Measurements from ENCODE around the gene STRN3. TPM values are rescaled to one million over a fixed set of nuclear protein-coding genes. Genes with fewer than 3 reads are reported as not detected.
A peak's percentile ranks its signal among the peaks of the same experiment; 100 is the strongest.

STRN3 gene
- total RNA-seq, 6 experiments from 2014 or later = 19.5 to 28.0 (median 21.5) TPM

GRCh38 chr14:30853946-30854345, 172.2 kb downstream of the STRN3 start:
- Histone ChIP-seq H3K36me3 (no peaks in the 10 kb centered on the region), H3K27me3 (no peaks in the 10 kb centered on the region), H3K4me3 (no peak overlapping the region), H3K4me1 (peaks cover 0 to 7% (median 2%) of the 10 kb centered on the region in 4 donors), H3K9me3 (no peaks in the 10 kb centered on the region), H3K27ac (no peak overlapping the region)
- no peak for ATAC-seq
- TF ChIP-seq POLR2A (IDR thresholded peaks at IDR 0.05) (no peak), CTCF (IDR thresholded peaks at IDR 0.05) (no peak)
- intact Hi-C loops (cut with DNase I) = no loop called here
- DNase-seq = no peak

- H3K27ac ChIP-seq = no peak overlapping the region
- H3K4me1 ChIP-seq = peaks cover 0 to 12% (median 4%) of the 10 kb centered on the region in 4 donors
- H3K36me3 ChIP-seq = no peaks in the 10 kb centered on the region
- DNase-seq (no peak), ATAC-seq (no peak)
- WGBS (ENCODE audit: insufficient coverage, low coverage, low lambda C conversion rate, missing lambda C conversion rate) = 100% methylated on average over 1 of the region's 1 CpG
- H3K27me3 ChIP-seq = no peaks in the 10 kb centered on the region
- intact Hi-C loops (cut with DNase I) = no loop called here
- no peaks in the 10 kb centered on the region for H3K9me3 ChIP-seq
- no peak for TF ChIP-seq CTCF (IDR thresholded peaks at IDR 0.05)
- no peak for TF ChIP-seq POLR2A (IDR thresholded peaks at IDR 0.05)
- no peak overlapping the region for H3K4me3 ChIP-seq
Measured at GRCh38 chr14:30849983-30850382, 176.2 kb downstream of the STRN3 start.

- Histone ChIP-seq H3K36me3 (no peaks in the 10 kb centered on the region), H3K4me1 (peaks cover 0 to 12% (median 4%) of the 10 kb centered on the region in 4 donors), H3K4me3 (no peak overlapping the region), H3K27ac (peak overlapping the region in 2 of 3 donors; percentile 38 to 58), H3K9me3 (no peaks in the 10 kb centered on the region), H3K27me3 (no peaks in the 10 kb centered on the region)
- WGBS (ENCODE audit: insufficient coverage, low coverage, low lambda C conversion rate, missing lambda C conversion rate) = 60% methylated on average over 1 of the region's 1 CpG
- no peak for TF ChIP-seq CTCF (IDR thresholded peaks at IDR 0.05)
- no peak for TF ChIP-seq POLR2A (IDR thresholded peaks at IDR 0.05)
- DNase-seq (no peak), ATAC-seq (peak; percentile 30 to 55 (median 36))
- intact Hi-C loops (cut with DNase I) = no loop called here
Measured at GRCh38 chr14:30849354-30849753, 176.8 kb downstream of the STRN3 start.

- ATAC-seq = peak; percentile 92 to 95 (median 94)
- DNase-seq = peak; percentile 58 to 74 (median 66)
- no peaks in the 10 kb centered on the region for H3K36me3 ChIP-seq
- WGBS (ENCODE audit: insufficient coverage, low coverage, low lambda C conversion rate, missing lambda C conversion rate) = 27% methylated on average over 4 of the region's 4 CpGs
- TF ChIP-seq CTCF (IDR thresholded peaks at IDR 0.05) (no peak), POLR2A (IDR thresholded peaks at IDR 0.05) (no peak)
- no peak overlapping the region for H3K4me3 ChIP-seq
- no peaks in the 10 kb centered on the region for H3K9me3 ChIP-seq
- H3K27ac ChIP-seq = peak overlapping the region in 2 of 3 donors; percentile 38 to 58
- intact Hi-C loops (cut with DNase I) = no loop called here
- no peaks in the 10 kb centered on the region for H3K27me3 ChIP-seq
- peaks cover 0 to 12% (median 4%) of the 10 kb centered on the region in 4 donors for H3K4me1 ChIP-seq
Measured at GRCh38 chr14:30848449-30849240, 177.5 kb downstream of the STRN3 start.

MicroRNAs encoded within 50 kb of the gene (microRNA counts, 767-probe panel; counts per million panel counts)
- 237 counts per million for microRNA hsa-miR-624-3p

Small RNA genes within 50 kb of the gene (microRNA-seq; reads per million reads assigned to microRNA genes)
- 32.9 to 33.5 reads per million in 2 donors for gene MIR624

Small RNA genes within 50 kb of the gene (small RNA-seq; reads per million reads assigned to genes)
- gene HIGD1AP17 (0 reads per million in 2 experiments), gene MIR624 (0 to 0.78 reads per million in 2 experiments)

Other genes with a start within 250 kb of the STRN3 start
- gene COCH, start 151.8 kb downstream of the STRN3 start, total RNA-seq = 1 to 10 TPM in 2 of 6 experiments, under 1 TPM in 3, not detected in 1; 0.14 to 2.9 (median 0.60) TPM
- 1 to 10 TPM; 2.0 to 5.3 (median 2.5) TPM for gene AP4S1, start 730 bp downstream of the STRN3 start, total RNA-seq
- 100 to 1,000 TPM in 5 of 6 experiments, 10 to 100 TPM in 1; 77.2 to 167 (median 119) TPM for gene HECTD1, start 181.4 kb upstream of the STRN3 start, total RNA-seq

Measured in right lobe of liver (tissue), 6 donors.